ENCODE measurements around the gene KMT2D. TPM values are rescaled to one million over a fixed set of nuclear protein-coding genes. Genes with fewer than 3 reads are reported as not detected.
A peak's percentile ranks its signal among the peaks of the same experiment; 100 is the strongest.

KMT2D gene
- total RNA-seq, 1 experiment from 2014 or later = 41.9 TPM

DNA sequence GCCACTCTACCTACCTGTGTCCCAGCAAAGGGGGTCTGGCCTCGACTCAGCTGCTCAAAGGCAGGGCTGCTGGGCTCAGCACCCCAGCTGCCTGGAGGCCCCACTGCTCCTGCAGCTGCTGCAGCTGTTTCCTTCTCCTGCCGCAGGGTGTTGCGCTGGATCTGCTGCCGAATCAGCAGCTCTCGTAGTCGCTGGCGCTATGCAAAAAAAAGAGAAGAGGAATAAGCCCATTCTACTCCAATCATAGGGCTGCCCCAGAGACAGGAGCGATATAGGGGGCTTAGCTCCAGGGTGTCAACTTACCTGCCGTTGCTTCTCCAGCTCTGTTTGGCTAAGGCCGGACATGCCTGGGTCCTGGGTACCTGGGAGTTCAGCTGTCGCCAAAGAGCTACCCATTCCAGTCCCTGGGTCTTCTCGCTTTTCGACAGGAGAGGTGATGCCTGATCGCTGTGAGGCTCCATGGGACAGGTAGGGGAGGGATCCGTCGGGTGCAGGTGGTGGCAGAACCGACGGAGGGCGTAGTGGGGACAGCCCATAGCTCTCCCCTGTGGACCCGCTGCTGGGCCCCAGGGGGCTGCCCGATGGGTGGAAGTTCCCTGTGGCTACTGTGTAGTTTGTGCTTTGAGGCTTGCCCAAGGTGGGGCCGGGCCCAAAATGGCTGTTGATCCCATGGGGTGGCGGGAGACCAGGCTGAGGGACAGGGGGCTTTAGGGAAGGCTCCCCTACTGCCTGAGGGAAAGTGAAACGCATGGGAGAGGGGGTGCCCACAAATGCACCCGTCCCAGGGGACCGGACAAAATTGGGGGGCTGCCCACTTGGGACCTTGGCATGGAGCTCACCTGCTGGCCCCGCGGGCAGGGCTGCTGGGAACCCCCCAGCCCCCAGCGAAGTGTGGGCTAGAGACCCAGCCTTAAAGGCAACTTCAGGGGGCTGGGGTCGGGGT lies 20.9 kb downstream of the KMT2D start:
- TF ChIP-seq, protein P1, sequence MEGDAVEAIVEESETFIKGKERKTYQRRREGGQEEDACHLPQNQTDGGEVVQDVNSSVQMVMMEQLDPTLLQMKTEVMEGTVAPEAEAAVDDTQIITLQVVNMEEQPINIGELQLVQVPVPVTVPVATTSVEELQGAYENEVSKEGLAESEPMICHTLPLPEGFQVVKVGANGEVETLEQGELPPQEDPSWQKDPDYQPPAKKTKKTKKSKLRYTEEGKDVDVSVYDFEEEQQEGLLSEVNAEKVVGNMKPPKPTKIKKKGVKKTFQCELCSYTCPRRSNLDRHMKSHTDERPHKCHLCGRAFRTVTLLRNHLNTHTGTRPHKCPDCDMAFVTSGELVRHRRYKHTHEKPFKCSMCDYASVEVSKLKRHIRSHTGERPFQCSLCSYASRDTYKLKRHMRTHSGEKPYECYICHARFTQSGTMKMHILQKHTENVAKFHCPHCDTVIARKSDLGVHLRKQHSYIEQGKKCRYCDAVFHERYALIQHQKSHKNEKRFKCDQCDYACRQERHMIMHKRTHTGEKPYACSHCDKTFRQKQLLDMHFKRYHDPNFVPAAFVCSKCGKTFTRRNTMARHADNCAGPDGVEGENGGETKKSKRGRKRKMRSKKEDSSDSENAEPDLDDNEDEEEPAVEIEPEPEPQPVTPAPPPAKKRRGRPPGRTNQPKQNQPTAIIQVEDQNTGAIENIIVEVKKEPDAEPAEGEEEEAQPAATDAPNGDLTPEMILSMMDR (conservative IDR thresholded peaks at IDR 0.05; ENCODE audit: low read depth, low read length) = no peak
- TF ChIP-seq EZH2phosphoT487 (IDR thresholded peaks at IDR 0.05; ENCODE audit: borderline replicate concordance, low read length) (no peak), EZH2 (IDR thresholded peaks at IDR 0.05; ENCODE audit: low read length, unreplicated experiment) (no peak)
- no peaks in the 10 kb centered on the region for H3K27me3 ChIP-seq (ENCODE audit: low read length)
- POLR2A ChIA-PET (ENCODE audit: unreplicated experiment) = no interaction called here
- no peak overlapping the region for H2AFZ ChIP-seq (ENCODE audit: low read length)
- no peak overlapping the region for H3K4me2 ChIP-seq (ENCODE audit: low read length)
- H3K9me3 ChIP-seq (ENCODE audit: low read length) = no peaks in the 10 kb centered on the region
- no TSS peak for BruUV-seq (replicated peaks)
- no peak overlapping the region for H3K9ac ChIP-seq (ENCODE audit: low read length)
- H3K36me3 ChIP-seq (ENCODE audit: low read depth, low read length) = peaks cover 80% of the 10 kb centered on the region
- H4K20me1 ChIP-seq (ENCODE audit: low read length) = no peaks in the 10 kb centered on the region
- no peaks in the 10 kb centered on the region for H3F3A ChIP-seq (ENCODE audit: low read length, unreplicated experiment)
- CTCF ChIA-PET = no interaction called here
- H3K27ac ChIP-seq (ENCODE audit: low read length) = no peak overlapping the region
- H3K9me2 ChIP-seq (replicated peaks; ENCODE audit: low read length) = no peaks in the 10 kb centered on the region
- DNase-seq = no peak
- H3K4me3 ChIP-seq (ENCODE audit: low read length) = no peak overlapping the region
- no peak for ATAC-seq
- intact Hi-C loops (cut with micrococcal nuclease) = no loop called here
- H3K4me1 ChIP-seq (ENCODE audit: insufficient read depth, low read length) = no peaks in the 10 kb centered on the region
- H3K79me2 ChIP-seq (ENCODE audit: low read length) = no peaks in the 10 kb centered on the region

DNA sequence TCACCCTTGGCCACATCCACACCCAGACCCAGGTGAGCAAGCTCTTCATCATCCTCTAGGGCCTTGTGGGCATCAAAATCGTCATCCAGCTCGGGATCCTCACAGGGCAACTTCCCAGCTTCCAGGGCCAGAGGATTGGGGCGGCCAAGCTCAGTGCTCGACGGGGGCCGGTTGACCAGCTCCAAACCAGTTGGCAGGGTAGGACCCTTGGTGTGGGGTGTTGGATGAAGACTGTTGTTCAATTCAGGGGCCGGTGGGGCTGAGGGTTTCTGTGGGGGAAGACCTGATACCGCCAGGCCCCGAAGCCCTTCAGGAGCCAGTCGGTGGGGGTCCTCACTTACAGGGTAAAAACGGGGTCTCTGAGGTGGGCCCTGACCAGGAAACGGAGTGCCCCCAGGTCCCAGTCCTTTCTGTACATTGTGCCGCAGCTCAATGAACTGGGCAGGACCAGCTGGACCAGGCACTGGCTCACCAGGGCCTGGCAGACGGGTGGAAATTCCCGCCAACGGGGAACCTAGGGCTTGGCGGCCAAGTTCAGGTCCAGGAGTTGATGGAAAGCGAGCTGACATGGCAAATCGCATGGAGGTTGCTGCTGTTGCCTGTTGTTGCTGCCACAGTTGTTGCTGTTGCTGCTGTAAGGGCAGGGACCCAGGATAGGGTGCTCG lies 22.2 kb downstream of the KMT2D start:
- Histone ChIP-seq H3F3A (ENCODE audit: low read length, unreplicated experiment) (no peaks in the 10 kb centered on the region), H2AFZ (ENCODE audit: low read length) (no peak overlapping the region), H4K20me1 (ENCODE audit: low read length) (no peaks in the 10 kb centered on the region), H3K27ac (ENCODE audit: low read length) (no peak overlapping the region), H3K4me1 (ENCODE audit: insufficient read depth, low read length) (no peaks in the 10 kb centered on the region), H3K4me3 (ENCODE audit: low read length) (no peak overlapping the region), H3K79me2 (ENCODE audit: low read length) (no peaks in the 10 kb centered on the region), H3K9me3 (ENCODE audit: low read length) (no peaks in the 10 kb centered on the region), H3K9ac (ENCODE audit: low read length) (no peak overlapping the region), H3K4me2 (ENCODE audit: low read length) (no peak overlapping the region), H3K9me2 (replicated peaks; ENCODE audit: low read length) (no peaks in the 10 kb centered on the region), H3K27me3 (ENCODE audit: low read length) (no peaks in the 10 kb centered on the region), H3K36me3 (ENCODE audit: low read depth, low read length) (peaks cover 73% of the 10 kb centered on the region)
- DNase-seq = no peak
- no peak for ATAC-seq
- ChIA-PET CTCF (no interaction called here), POLR2A (ENCODE audit: unreplicated experiment) (no interaction called here)
- no TSS peak for BruUV-seq (replicated peaks)
- TF ChIP-seq, protein P1 (conservative IDR thresholded peaks at IDR 0.05; ENCODE audit: low read depth, low read length) = no peak
- TF ChIP-seq EZH2phosphoT487 (IDR thresholded peaks at IDR 0.05; ENCODE audit: borderline replicate concordance, low read length) = no peak
- no peak for TF ChIP-seq EZH2 (IDR thresholded peaks at IDR 0.05; ENCODE audit: low read length, unreplicated experiment)
- intact Hi-C loops (cut with micrococcal nuclease) = no loop called here

DNA sequence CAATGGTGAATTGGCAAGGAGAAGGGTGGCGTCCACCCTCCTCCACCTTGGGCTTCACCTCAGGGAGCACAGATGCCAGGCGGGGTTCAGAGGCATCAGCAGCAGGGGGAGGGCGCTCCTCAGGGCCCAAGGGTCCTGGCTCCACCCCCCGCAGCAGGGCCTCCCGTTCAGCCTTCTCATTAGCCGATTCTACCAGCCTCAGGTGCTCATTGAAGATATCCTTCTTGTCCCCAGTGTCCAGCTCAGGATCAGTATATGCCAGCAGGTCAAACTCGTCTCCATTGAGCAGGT lies 22.7 kb downstream of the KMT2D start:
- BruUV-seq (replicated peaks) = TSS peak; percentile 14
- H3K36me3 ChIP-seq (ENCODE audit: low read depth, low read length) = peaks cover 70% of the 10 kb centered on the region

More for the DNA sequence above, 22.7 kb downstream of the KMT2D start:
- H3K27ac ChIP-seq (ENCODE audit: low read length) = no peak overlapping the region
- DNase-seq = no peak
- ChIA-PET CTCF (interaction anchor here (0.6 kb wide), 1 partner anchor 83 kb away, joined by 6 read pairs; no protein-coding TSS in a partner anchor), POLR2A (ENCODE audit: unreplicated experiment) (no interaction called here)
- no peaks in the 10 kb centered on the region for H3K9me2 ChIP-seq (replicated peaks; ENCODE audit: low read length)
- H4K20me1 ChIP-seq (ENCODE audit: low read length) = no peaks in the 10 kb centered on the region
- ATAC-seq = no peak
- no peak overlapping the region for H3K4me3 ChIP-seq (ENCODE audit: low read length)
- H3K9me3 ChIP-seq (ENCODE audit: low read length) = no peaks in the 10 kb centered on the region
- no peaks in the 10 kb centered on the region for H3F3A ChIP-seq (ENCODE audit: low read length, unreplicated experiment)
- no peaks in the 10 kb centered on the region for H3K27me3 ChIP-seq (ENCODE audit: low read length)
- H3K4me2 ChIP-seq (ENCODE audit: low read length) = no peak overlapping the region
- no peaks in the 10 kb centered on the region for H3K4me1 ChIP-seq (ENCODE audit: insufficient read depth, low read length)
- TF ChIP-seq EZH2 (IDR thresholded peaks at IDR 0.05; ENCODE audit: low read length, unreplicated experiment) = no peak
- TF ChIP-seq, protein P1 (conservative IDR thresholded peaks at IDR 0.05; ENCODE audit: low read depth, low read length) = no peak
- TF ChIP-seq EZH2phosphoT487 (IDR thresholded peaks at IDR 0.05; ENCODE audit: borderline replicate concordance, low read length) = no peak
- H3K79me2 ChIP-seq (ENCODE audit: low read length) = no peaks in the 10 kb centered on the region
- no peak overlapping the region for H3K9ac ChIP-seq (ENCODE audit: low read length)
- no peak overlapping the region for H2AFZ ChIP-seq (ENCODE audit: low read length)
- intact Hi-C loops (cut with micrococcal nuclease) = no loop called here
